GM12873 (cell line): Measurements from ENCODE around the gene ZFP3.

Experiments used
- CTCF ChIP-seq: IDR thresholded peaks from 2 replicates; pipeline ENCODE4 v1.5.1; 2012; ENCODE audit warnings: low read depth, mild to moderate bottlenecking, moderate library complexity, low read length, control low read depth; ENCODE audit not compliant: insufficient read depth; ENCODE audit errors: missing control alignments

The ZFP3 gene

DNA sequence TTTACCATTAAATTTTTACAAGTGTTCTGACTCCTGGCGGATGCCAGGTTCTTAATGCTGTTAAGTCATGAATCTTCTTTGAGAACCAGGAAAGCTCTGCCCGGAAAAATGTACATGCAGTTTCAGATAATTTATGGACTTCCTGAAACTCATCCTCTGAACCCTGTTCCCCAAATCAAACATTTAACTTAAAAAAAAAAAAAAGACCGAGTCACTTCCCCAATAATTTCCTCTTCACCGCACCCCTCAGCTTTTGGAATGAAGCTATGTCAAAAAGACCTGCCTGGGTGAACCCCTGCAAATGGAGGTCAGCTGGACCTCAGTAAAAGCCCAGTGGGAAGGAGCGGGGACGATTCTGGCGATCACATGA, 18.4 kb downstream of the ZFP3 start:
- TF ChIP-seq CTCF, result no peak

DNA sequence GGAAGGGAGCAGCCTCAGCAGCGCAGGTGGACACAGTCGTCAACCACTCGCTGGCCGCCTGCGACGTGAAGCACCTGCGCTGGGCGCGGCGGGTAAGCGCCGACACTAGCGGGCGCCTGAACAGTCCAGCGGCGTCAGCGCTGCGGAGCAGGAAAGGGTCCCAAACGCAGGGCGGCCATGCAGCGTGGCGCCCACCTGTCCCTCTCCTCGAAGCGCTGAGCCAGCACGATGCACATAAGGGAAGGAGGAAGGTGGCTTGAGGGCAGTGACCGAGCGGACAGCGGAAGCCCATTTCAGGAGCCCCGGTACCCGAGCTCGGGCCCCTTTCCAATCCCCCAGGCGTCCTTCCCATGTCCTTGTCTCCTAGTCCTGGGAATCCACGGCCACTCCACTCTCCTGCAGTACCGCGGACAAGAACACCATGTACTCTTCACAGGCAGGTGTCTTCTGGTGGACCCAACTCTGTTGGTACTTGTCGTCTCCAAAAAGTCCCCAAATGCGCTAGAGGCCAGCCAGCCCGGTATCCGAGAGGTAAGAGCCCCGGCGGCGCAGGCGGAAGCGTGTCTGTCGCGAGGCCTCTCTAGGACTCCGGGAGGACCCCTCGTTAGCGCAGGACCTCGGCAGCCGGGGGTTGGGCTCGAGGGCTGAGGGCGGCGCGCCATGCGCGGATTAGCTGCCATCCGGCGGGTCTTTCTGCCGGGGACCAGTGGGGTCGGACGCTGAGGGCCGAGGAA, 19.0 kb downstream of the ZFP3 start:
- TF ChIP-seq CTCF, result no peak

GRCh38 chr17:5099271-5099670, 21.0 kb downstream of the ZFP3 start:
- TF ChIP-seq CTCF, result no peak

DNA sequence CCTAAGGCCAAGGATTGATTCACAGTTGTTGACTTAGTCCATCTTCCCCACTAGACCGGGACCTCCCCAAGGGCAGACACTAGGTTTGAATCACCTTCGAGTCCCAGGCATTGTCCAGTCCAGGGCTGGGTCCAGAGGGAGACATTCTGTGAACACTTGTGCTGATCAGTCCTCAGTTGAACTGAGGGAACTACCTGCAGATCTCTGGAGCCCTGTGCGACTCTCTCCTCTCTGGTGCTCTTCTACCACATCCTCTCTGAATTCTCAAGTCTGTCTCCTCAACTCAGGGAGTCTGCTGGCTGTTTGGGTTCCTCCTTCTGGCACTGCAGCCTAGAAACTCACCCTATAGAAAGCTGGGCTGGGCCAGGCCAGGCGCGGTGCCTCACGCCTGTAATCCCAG, 22.6 kb downstream of the ZFP3 start:
- TF ChIP-seq CTCF, result no peak

GRCh38 chr17:5110816-5111215, 32.5 kb downstream of the ZFP3 start:
- TF ChIP-seq CTCF, result no peak

- TF ChIP-seq CTCF, result no peak
Measured at GRCh38 chr17:5111402-5112204, 33.3 kb downstream of the ZFP3 start, which contains the start of gene ZNF232. ZNF232 (minus strand) TSS chr17:5111878; CDS start chr17:5111822, 56 bp downstream.

- no peak for TF ChIP-seq CTCF
Measured at GRCh38 chr17:5115673-5116651, 37.7 kb downstream of the ZFP3 start, which contains the start of gene USP6. USP6 (plus strand) TSS chr17:5116032; CDS start chr17:5130368, 14,336 bp downstream.
